DND-41 (cell line): ENCODE measurements around the gene DLGAP1.

Source experiments
- ATAC-seq: fragments of 200-7000 bp; cut with Tn5 transposase; 3 replicates; pipeline ENCODE4 v1.9.1; 2021; ENCODE audit warnings: low read depth; ENCODE audit not compliant: insufficient read depth
- DNase-seq: peaks from one replicate; pipeline ENCODE4 v3.0.0-alpha.2; 2020
- H2AFZ ChIP-seq: 2 replicates; pipeline ENCODE4 v1.6.0; 2012; ENCODE audit warnings: low read depth, low read length
- H3K27ac ChIP-seq: 2 replicates; pipeline ENCODE4 v1.5.1; 2012; ENCODE audit warnings: low read length, inconsistent platforms
- H3K27me3 ChIP-seq: fragments of 200-600 bp; sonication (generic); 2 replicates; pipeline ENCODE4 v1.6.0; 2012; ENCODE audit warnings: low read length, mild to moderate bottlenecking, inconsistent platforms; ENCODE audit not compliant: insufficient read depth, poor library complexity
- H3K36me3 ChIP-seq: 2 replicates; pipeline ENCODE4 v1.5.1; 2012; ENCODE audit warnings: low read length, inconsistent platforms; ENCODE audit not compliant: insufficient read depth
- H3K4me1 ChIP-seq: 2 replicates; pipeline ENCODE4 v1.5.1; 2012; ENCODE audit warnings: mild to moderate bottlenecking, low read length; ENCODE audit not compliant: insufficient read depth
- H3K4me2 ChIP-seq: 2 replicates; pipeline ENCODE4 v1.6.0; 2012; ENCODE audit warnings: mild to moderate bottlenecking, moderate library complexity, low read length, inconsistent platforms; ENCODE audit not compliant: insufficient read depth
- H3K4me3 ChIP-seq, 2 experiments: fragments of 200-600 bp in 1 of 2; shearing (Covaris generic) in 1 of 2; 2 replicates each; pipeline ENCODE4 v1.5.1; 2012 to 2016; ENCODE audit warnings: inconsistent platforms in 2 of 2, low read length in 2 of 2, mild to moderate bottlenecking in 2 of 2, low read depth in 1 of 2, moderate library complexity in 1 of 2
- H3K79me2 ChIP-seq: 2 replicates; pipeline ENCODE4 v1.6.0; 2012; ENCODE audit warnings: low read length, inconsistent platforms; ENCODE audit not compliant: insufficient read depth
- H3K9ac ChIP-seq: 2 replicates; pipeline ENCODE4 v1.6.0; 2012; ENCODE audit warnings: low read depth, mild to moderate bottlenecking, inconsistent platforms, low read length, moderate library complexity
- H3K9me3 ChIP-seq: 2 replicates; pipeline ENCODE4 v1.5.1; 2012; ENCODE audit warnings: low read length, moderate library complexity, mild to moderate bottlenecking, inconsistent platforms; ENCODE audit not compliant: insufficient read depth, severe bottlenecking
- H4K20me1 ChIP-seq: 2 replicates; pipeline ENCODE4 v1.6.0; 2012; ENCODE audit warnings: low read length; ENCODE audit not compliant: insufficient read depth
- CTCF ChIP-seq: IDR thresholded peaks from 2 replicates; pipeline ENCODE4 v1.5.1; 2012; ENCODE audit warnings: borderline replicate concordance, low read length, moderate library complexity, mild to moderate bottlenecking; ENCODE audit not compliant: poor library complexity, severe bottlenecking; ENCODE audit errors: extremely low read depth
- EZH2 ChIP-seq: IDR thresholded peaks from 3 replicates; pipeline ENCODE4 v1.6.1; 2012; ENCODE audit warnings: borderline replicate concordance, low read depth, mild to moderate bottlenecking, moderate library complexity, low read length, inconsistent platforms; ENCODE audit not compliant: severe bottlenecking

The DLGAP1 gene

DNA sequence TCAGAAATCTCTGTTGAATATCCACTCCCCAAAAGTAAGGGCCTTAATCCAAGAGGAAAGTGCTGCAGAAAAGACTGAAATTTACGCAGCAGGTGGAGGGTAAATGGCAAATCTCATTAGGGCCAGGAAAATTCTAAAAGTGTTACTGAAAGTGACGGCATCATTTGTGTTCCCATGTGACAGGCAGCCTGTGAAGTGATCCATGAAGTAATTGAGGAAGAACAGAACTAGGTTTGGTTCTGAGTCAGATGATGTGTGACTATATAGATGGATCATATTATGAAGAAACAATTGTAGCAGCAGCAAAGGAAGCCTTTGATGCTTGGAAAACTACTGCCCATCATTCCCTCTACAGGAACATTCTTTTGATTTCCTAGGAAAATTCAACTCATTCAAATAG lies 603.9 kb downstream of the DLGAP1 start:
- DNase-seq, result no peak
- H3K27me3 ChIP-seq, result no peaks in the 10 kb centered on the region

DNA sequence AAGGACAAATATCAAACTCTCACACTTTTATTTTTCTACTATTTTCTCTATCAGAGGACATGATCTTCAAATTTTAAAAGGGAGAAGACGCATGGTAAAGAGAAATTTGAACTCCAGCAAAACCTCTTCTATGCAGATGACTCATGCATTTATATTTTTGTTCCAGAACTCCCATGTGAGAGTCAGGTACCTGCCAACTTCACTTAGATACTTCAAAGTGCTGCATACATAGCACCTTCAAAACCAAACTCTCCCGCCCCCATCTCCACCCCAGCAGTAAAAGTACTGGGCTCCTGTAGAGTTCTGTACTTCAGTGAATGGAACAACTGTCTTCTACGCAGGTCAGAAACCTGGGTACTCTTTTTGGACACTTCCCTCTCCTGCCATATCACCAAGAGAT lies 606.8 kb downstream of the DLGAP1 start:
- Histone ChIP-seq H3K9me3 (no peaks in the 10 kb centered on the region), H2AFZ (no peak overlapping the region), H3K4me1 (no peaks in the 10 kb centered on the region), H3K4me3 (no peak overlapping the region), H3K36me3 (no peaks in the 10 kb centered on the region), H3K4me2 (no peak overlapping the region), H3K27me3 (peaks cover 3% of the 10 kb centered on the region), H4K20me1 (no peaks in the 10 kb centered on the region), H3K9ac (no peak overlapping the region), H3K79me2 (no peaks in the 10 kb centered on the region), H3K27ac (no peak overlapping the region)
- ATAC-seq (no peak), DNase-seq (no peak)
- TF ChIP-seq EZH2, result no peak
- TF ChIP-seq CTCF, result no peak

More for the DNA sequence above, 603.9 kb downstream of the DLGAP1 start:
- Histone ChIP-seq H3K4me2 (no peak overlapping the region), H3K9me3 (no peaks in the 10 kb centered on the region), H3K4me3 (no peak overlapping the region), H3K79me2 (no peaks in the 10 kb centered on the region), H2AFZ (no peak overlapping the region), H3K9ac (no peak overlapping the region), H3K36me3 (no peaks in the 10 kb centered on the region), H3K27ac (no peak overlapping the region), H3K4me1 (no peaks in the 10 kb centered on the region), H4K20me1 (no peaks in the 10 kb centered on the region)
- TF ChIP-seq EZH2 (no peak), CTCF (no peak)
- no peak for ATAC-seq

GRCh38 chr18:3845161-3845560 lies 609.9 kb downstream of the DLGAP1 start:
- H3K4me2 ChIP-seq, result no peak overlapping the region
- no peaks in the 10 kb centered on the region for H3K79me2 ChIP-seq
- DNase-seq, result no peak
- TF ChIP-seq CTCF, result no peak
- no peak for TF ChIP-seq EZH2
- no peaks in the 10 kb centered on the region for H3K9me3 ChIP-seq
- H3K4me3 ChIP-seq, result no peak overlapping the region
- ATAC-seq, result no peak
- no peak overlapping the region for H3K27ac ChIP-seq
- peaks cover 6% of the 10 kb centered on the region for H3K27me3 ChIP-seq
- H3K36me3 ChIP-seq, result no peaks in the 10 kb centered on the region
- no peaks in the 10 kb centered on the region for H4K20me1 ChIP-seq
- H3K4me1 ChIP-seq, result no peaks in the 10 kb centered on the region
- H3K9ac ChIP-seq, result no peak overlapping the region
- H2AFZ ChIP-seq, result no peak overlapping the region

DNA sequence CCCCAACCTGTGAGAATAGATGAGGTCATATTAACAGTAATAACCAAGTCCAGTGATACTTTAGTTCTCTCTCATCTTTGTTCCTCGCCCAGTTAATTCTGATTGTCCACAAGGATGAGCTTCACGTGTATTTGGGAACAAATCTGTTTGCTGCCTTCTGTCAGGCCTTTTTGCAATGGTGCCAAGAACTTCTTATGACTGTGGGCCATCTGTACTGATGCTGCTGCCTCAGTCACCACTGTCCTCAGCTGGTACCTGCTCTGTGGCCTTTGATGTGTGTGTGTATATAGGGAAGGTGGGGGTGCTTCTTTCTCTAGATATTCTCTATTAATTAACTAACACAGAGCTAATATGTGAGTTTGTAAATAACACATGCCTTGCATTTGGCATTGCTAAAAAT lies 612.3 kb downstream of the DLGAP1 start:
- Histone ChIP-seq H2AFZ (no peak overlapping the region), H3K79me2 (no peaks in the 10 kb centered on the region), H3K36me3 (no peaks in the 10 kb centered on the region), H3K27ac (no peak overlapping the region), H3K9ac (no peak overlapping the region), H3K4me2 (no peak overlapping the region), H3K4me3 (no peak overlapping the region), H3K4me1 (no peaks in the 10 kb centered on the region), H4K20me1 (no peaks in the 10 kb centered on the region), H3K27me3 (peaks cover 11% of the 10 kb centered on the region), H3K9me3 (no peaks in the 10 kb centered on the region)
- ATAC-seq (no peak), DNase-seq (no peak)
- no peak for TF ChIP-seq EZH2
- no peak for TF ChIP-seq CTCF
